GM18502 (cell line): ENCODE data around the gene SEC31B.

Experiments used
- ATAC-seq: cut with Tn5 transposase; IDR thresholded peaks from one replicate; pipeline ENCODE4 v1.9.1; 2021; ENCODE audit warnings: mild to moderate bottlenecking; ENCODE audit not compliant: unreplicated experiment, poor library complexity

Gene SEC31B

DNA sequence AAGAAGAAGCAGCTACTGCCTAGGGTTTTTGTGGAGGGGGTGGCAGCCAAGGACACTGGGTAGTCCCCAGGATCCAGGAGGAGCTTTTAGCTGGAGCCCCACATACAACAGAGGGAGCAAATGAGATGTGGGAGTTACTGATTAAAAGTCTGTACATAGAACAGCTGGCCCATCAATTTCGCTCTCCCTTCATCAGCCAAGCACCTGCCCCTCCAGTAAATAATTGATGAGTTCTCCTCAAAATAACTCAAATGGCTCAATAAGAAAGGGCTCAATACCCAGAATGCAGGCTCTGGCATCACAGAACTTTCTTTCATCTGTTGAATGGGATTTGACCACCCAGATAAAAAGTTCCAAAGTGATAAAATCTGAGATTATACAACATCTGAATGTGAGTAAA is 72.0 kb downstream of the SEC31B start:
- ATAC-seq, result no peak

DNA sequence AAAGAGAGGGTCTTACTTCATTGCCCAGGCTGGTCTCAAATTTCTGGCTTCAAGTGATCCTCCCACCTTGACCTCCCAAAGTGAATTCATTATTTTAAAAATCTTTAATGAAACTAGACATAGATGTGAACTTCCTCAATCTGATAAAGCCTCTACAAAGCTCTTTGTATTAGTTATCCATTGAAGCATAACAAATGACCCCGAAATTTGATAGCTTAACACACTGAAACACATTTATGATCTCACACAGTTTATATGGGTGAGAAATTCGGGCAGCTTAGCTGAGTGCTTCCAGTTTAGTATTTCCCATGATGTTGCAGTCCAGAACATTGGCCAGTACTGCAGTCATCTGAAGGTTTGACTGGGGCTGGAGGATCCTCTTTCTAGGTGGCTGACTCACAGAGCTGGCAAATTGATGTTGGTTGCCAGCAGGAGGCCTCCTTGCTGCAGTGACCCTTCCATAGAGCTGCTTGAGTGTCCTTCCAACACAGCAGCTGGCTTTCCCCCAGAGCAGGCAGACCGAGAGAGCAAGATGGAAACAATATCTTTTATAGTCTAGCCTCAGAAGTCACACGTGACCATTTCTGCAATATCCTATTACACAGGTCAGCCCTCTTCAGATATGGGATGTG is 73.4 kb downstream of the SEC31B start:
- no peak for ATAC-seq

DNA sequence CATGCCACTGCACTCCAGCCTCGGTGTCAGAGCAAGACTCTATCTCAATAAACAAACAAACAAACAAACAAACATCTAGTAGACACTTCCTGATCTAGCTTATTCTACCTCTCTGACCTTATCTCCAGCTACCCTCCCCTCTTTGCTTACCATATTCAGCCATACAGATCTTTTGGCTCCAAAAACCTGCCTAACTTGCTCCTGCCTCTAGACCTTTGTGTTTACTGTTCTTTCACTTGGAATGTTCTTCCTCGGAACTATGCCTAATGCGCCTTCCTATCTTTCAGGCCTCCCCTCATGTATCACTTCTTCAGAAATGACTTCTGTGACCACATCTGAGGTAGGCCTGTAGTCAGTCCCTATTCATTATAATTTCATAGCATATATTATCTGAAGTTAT is 77.1 kb downstream of the SEC31B start:
- ATAC-seq, result no peak

DNA sequence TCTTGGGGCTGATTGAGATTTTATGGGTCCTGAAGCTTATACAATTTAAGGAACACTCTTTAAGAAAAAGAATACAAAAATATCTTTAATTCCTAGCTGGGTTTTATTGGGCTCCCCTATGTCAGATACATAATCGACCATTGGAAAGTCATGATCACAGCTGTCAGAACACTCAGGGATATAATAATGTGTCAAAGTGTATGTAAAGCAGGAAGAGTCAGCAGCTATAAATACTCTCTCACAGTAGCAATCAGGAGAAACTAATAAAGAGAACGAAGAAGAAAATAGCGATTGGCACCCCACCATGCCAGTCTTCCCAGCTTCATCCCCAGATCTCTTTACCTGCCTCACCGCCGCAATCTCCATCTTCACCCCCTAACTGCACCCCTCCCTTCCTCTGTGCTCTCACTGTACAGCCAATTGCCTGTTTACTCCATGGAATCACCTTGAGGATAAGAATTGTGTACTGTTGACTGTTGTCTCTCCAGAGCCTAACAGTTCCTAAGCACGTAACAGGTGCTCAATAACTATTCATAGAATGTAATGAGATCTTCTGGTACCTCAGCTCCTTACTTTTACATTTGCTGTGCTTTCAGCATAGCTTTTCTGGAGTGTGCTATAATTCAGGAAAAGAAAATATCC is 80.9 kb downstream of the SEC31B start:
- no peak for ATAC-seq
